GM18508 (cell line): ENCODE measurements around the gene DMAC2L.
A peak's percentile ranks its signal among the peaks of the same experiment; 100 is the strongest.

ENCODE experiments used
- ATAC-seq: cut with Tn5 transposase; IDR thresholded peaks from one replicate; pipeline ENCODE4 v1.9.1; 2021; ENCODE audit warnings: moderate number of reproducible peaks; ENCODE audit not compliant: insufficient read depth, unreplicated experiment

Gene DMAC2L

GRCh38 chr14:50321009-50321660 lies 9.0 kb downstream of the DMAC2L start:
- ATAC-seq = peak; percentile 73

GRCh38 chr14:50331596-50331995 lies 19.5 kb downstream of the DMAC2L start:
- ATAC-seq = no peak

- no peak for ATAC-seq
Observed at GRCh38 chr14:50333014-50333509, 20.9 kb downstream of the DMAC2L start.

- ATAC-seq = no peak
Observed at GRCh38 chr14:50334211-50334610, 22.1 kb downstream of the DMAC2L start.

- no peak for ATAC-seq
Observed at GRCh38 chr14:50335389-50335788, 23.3 kb downstream of the DMAC2L start.

GRCh38 chr14:50335989-50336824 lies 24.1 kb downstream of the DMAC2L start:
- ATAC-seq = no peak

- no peak for ATAC-seq
Observed at GRCh38 chr14:50338587-50338986, 26.5 kb downstream of the DMAC2L start.

- no peak for ATAC-seq
Observed at GRCh38 chr14:50339178-50339804, 27.2 kb downstream of the DMAC2L start.

GRCh38 chr14:50340045-50340444 lies 27.9 kb downstream of the DMAC2L start:
- ATAC-seq = no peak

GRCh38 chr14:50340963-50341362 lies 28.8 kb downstream of the DMAC2L start:
- no peak for ATAC-seq

GRCh38 chr14:50342221-50343078 lies 30.3 kb downstream of the DMAC2L start:
- ATAC-seq = no peak

GRCh38 chr14:50343434-50343833 lies 31.3 kb downstream of the DMAC2L start:
- no peak for ATAC-seq

GRCh38 chr14:50344116-50344775 lies 32.1 kb downstream of the DMAC2L start:
- peak; percentile 85 for ATAC-seq

GRCh38 chr14:50344876-50345563 lies 32.9 kb downstream of the DMAC2L start:
- no peak for ATAC-seq

GRCh38 chr14:50345846-50346422 lies 33.8 kb downstream of the DMAC2L start:
- ATAC-seq = no peak

GRCh38 chr14:50347521-50347920 lies 35.4 kb downstream of the DMAC2L start:
- ATAC-seq = no peak

- no peak for ATAC-seq
Observed at GRCh38 chr14:50348933-50349332, 36.8 kb downstream of the DMAC2L start.

GRCh38 chr14:50350975-50351374 lies 38.9 kb downstream of the DMAC2L start:
- ATAC-seq = no peak

GRCh38 chr14:50352584-50352983 lies 40.5 kb downstream of the DMAC2L start:
- no peak for ATAC-seq
